Activated T-helper 1 cell treated with anti-CD3 and anti-CD28 coated beads, Interleukin-12 subunit alpha, Interleukin-12 subunit beta, Interleukin-2, Interleukin-4 antibody, amounts not matched to agents 30 ng/mL and 10 ng/mL and 1 ng/mL, durations not matched to agents 14 hours and 24 hours and 36 hours (primary cell): ENCODE data around the gene SLC35D1. TPM values are rescaled to one million over a fixed set of nuclear protein-coding genes. Genes with fewer than 3 reads are reported as not detected.

ENCODE experiments used
- DNase-seq: peaks from one replicate; pipeline ENCODE4 v3.0.0; 2021; ENCODE audit warnings: low spot score
- H3K27ac Mint-ChIP-seq: one replicate; pipeline ENCODE4 v1.8.0; 2021; ENCODE audit warnings: mild to moderate bottlenecking, mixed read lengths
- H3K27me3 Mint-ChIP-seq: one replicate; pipeline ENCODE4 v1.8.0; 2022; ENCODE audit warnings: mild to moderate bottlenecking, moderate library complexity, mixed read lengths; ENCODE audit not compliant: insufficient read depth
- H3K36me3 Mint-ChIP-seq: one replicate; pipeline ENCODE4 v1.8.0; 2021; ENCODE audit warnings: low read depth, mixed read lengths
- H3K4me1 Mint-ChIP-seq: one replicate; pipeline ENCODE4 v1.8.0; 2021; ENCODE audit warnings: low read depth, mixed read lengths
- H3K4me3 Mint-ChIP-seq: one replicate; pipeline ENCODE4 v1.8.0; 2021; ENCODE audit warnings: mild to moderate bottlenecking, moderate library complexity, mixed read lengths
- H3K9me3 Mint-ChIP-seq: one replicate; pipeline ENCODE4 v1.8.0; 2021; ENCODE audit warnings: mixed read lengths
- intact Hi-C: fragments of 100-400 bp; cut with micrococcal nuclease; formaldehyde crosslinking; loops from one replicate; pipeline ENCODE4 v1.15.1; 2024
- total RNA-seq: library from RNA; stranded (reverse); gene quantifications from 2 replicates; pipeline ENCODE4 v1.2.3, GENCODE V29; 2022

The SLC35D1 gene
- total RNA-seq, 1 donor from 2014 or later, result 20.5 TPM

- H3K36me3 Mint-ChIP-seq, result peaks cover 56% of the 10 kb centered on the region
- no peak for DNase-seq
- H3K27me3 Mint-ChIP-seq, result no peaks in the 10 kb centered on the region
- H3K9me3 Mint-ChIP-seq, result peaks cover 20% of the 10 kb centered on the region
- no peak overlapping the region for H3K27ac Mint-ChIP-seq
- H3K4me3 Mint-ChIP-seq, result no peak overlapping the region
- intact Hi-C loops, result no loop called here
- peaks cover 7% of the 10 kb centered on the region for H3K4me1 Mint-ChIP-seq
Observed at GRCh38 chr1:67031859-67032247, 22.1 kb downstream of the SLC35D1 start.

GRCh38 chr1:67031121-67031858, 22.7 kb downstream of the SLC35D1 start:
- Mint-ChIP-seq H3K4me3 (no peak overlapping the region), H3K9me3 (peaks cover 14% of the 10 kb centered on the region), H3K27ac (no peak overlapping the region), H3K4me1 (peaks cover 5% of the 10 kb centered on the region), H3K36me3 (peaks cover 51% of the 10 kb centered on the region), H3K27me3 (no peaks in the 10 kb centered on the region)
- no peak for DNase-seq
- intact Hi-C loops, result no loop called here

- Mint-ChIP-seq H3K4me3 (no peak overlapping the region), H3K27ac (no peak overlapping the region), H3K9me3 (peaks cover 3% of the 10 kb centered on the region), H3K27me3 (no peaks in the 10 kb centered on the region), H3K36me3 (peaks cover 41% of the 10 kb centered on the region), H3K4me1 (peaks cover 5% of the 10 kb centered on the region)
- no peak for DNase-seq
- intact Hi-C loops, result no loop called here
Observed at GRCh38 chr1:67029472-67029871, 24.5 kb downstream of the SLC35D1 start.

GRCh38 chr1:67020765-67021164, 33.2 kb downstream of the SLC35D1 start:
- intact Hi-C loops, result no loop called here
- no peak overlapping the region for H3K4me3 Mint-ChIP-seq

DNA sequence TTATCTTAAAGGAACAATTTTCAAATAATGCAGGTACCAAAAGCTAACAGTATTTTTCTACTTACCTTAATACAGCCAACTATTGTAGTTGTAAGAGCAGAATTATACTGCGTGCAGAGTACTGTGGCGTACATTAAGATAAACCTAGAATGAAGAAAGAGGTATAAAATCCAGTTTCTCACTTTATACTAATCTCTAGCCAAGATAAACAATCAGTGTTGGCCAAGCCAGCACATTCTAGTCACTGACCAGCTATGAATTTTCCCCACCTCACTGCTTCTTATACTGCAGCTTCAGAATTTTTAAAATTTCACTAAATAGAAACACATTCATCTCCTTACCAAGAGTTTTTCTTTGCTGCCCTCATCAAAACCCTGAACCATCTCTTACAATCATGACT, 33.6 kb downstream of the SLC35D1 start:
- no peak overlapping the region for H3K27ac Mint-ChIP-seq
- no peak for DNase-seq
- no peak overlapping the region for H3K4me3 Mint-ChIP-seq
- intact Hi-C loops, result no loop called here
- peaks cover 9% of the 10 kb centered on the region for H3K4me1 Mint-ChIP-seq
- H3K36me3 Mint-ChIP-seq, result peaks cover 35% of the 10 kb centered on the region
- H3K27me3 Mint-ChIP-seq, result no peaks in the 10 kb centered on the region
- H3K9me3 Mint-ChIP-seq, result no peaks in the 10 kb centered on the region

More at GRCh38 chr1:67020765-67021164, 33.2 kb downstream of the SLC35D1 start:
- no peaks in the 10 kb centered on the region for H3K9me3 Mint-ChIP-seq
- H3K27ac Mint-ChIP-seq, result no peak overlapping the region
- H3K36me3 Mint-ChIP-seq, result peaks cover 36% of the 10 kb centered on the region
- peaks cover 9% of the 10 kb centered on the region for H3K4me1 Mint-ChIP-seq
- DNase-seq, result no peak
- no peaks in the 10 kb centered on the region for H3K27me3 Mint-ChIP-seq

GRCh38 chr1:67019600-67020136, 34.3 kb downstream of the SLC35D1 start:
- Mint-ChIP-seq H3K27ac (peak overlapping the region; percentile 2), H3K27me3 (no peaks in the 10 kb centered on the region), H3K4me3 (no peak overlapping the region), H3K9me3 (no peaks in the 10 kb centered on the region), H3K36me3 (peaks cover 30% of the 10 kb centered on the region), H3K4me1 (peaks cover 9% of the 10 kb centered on the region)
- DNase-seq, result no peak
- intact Hi-C loops, result no loop called here

GRCh38 chr1:67019121-67019520, 34.8 kb downstream of the SLC35D1 start:
- Mint-ChIP-seq H3K36me3 (peaks cover 27% of the 10 kb centered on the region), H3K9me3 (no peaks in the 10 kb centered on the region), H3K27me3 (no peaks in the 10 kb centered on the region), H3K4me1 (peaks cover 9% of the 10 kb centered on the region), H3K27ac (no peak overlapping the region), H3K4me3 (no peak overlapping the region)
- intact Hi-C loops, result no loop called here
- DNase-seq, result no peak

DNA sequence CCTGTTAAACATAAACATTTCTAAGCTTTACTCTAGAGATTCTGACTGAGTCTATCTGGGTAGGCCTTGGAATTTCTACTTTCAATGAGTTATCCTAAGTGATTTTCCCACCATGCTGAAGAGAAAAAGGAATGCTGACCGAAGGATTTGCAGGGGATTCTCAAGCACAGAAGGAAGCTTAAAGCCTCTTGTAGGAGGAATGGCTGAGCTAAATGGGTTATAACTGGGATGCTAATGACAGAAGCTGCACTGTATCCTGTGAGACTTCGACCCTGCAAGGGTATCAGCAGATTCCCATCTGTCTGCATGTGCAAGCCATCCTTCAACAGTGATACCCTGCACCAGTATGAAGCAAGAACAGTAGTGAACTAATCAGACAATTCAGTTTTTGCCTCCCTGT, 35.4 kb downstream of the SLC35D1 start:
- no peak overlapping the region for H3K4me3 Mint-ChIP-seq
- no peak for DNase-seq
- peaks cover 15% of the 10 kb centered on the region for H3K4me1 Mint-ChIP-seq
- peaks cover 30% of the 10 kb centered on the region for H3K36me3 Mint-ChIP-seq
- intact Hi-C loops, result no loop called here
- no peaks in the 10 kb centered on the region for H3K9me3 Mint-ChIP-seq
- no peaks in the 10 kb centered on the region for H3K27me3 Mint-ChIP-seq
- H3K27ac Mint-ChIP-seq, result no peak overlapping the region

- Mint-ChIP-seq H3K36me3 (peaks cover 37% of the 10 kb centered on the region), H3K27ac (no peak overlapping the region), H3K27me3 (no peaks in the 10 kb centered on the region), H3K9me3 (no peaks in the 10 kb centered on the region), H3K4me3 (no peak overlapping the region), H3K4me1 (peaks cover 9% of the 10 kb centered on the region)
- DNase-seq, result no peak
- intact Hi-C loops, result no loop called here
Observed at GRCh38 chr1:67013573-67013972, 40.4 kb downstream of the SLC35D1 start.

DNA sequence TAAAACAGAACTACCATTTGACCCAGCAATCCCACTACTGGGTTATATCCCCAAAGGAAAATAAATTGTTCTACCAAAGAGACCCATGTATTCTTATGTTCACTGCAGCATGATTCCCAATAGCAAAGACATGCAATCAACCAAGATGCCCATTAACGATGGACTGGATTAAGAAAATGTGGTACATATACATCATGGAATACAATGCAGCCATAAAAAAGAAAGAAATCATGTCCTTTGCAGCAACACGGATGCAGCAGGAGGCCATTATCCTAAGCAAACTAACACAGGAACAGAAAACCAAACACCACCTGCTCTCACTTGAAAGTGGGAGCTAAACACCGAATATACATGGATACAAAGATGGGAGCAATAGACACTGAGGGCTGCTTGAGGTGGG, 44.2 kb downstream of the SLC35D1 start:
- Mint-ChIP-seq H3K4me3 (no peak overlapping the region), H3K36me3 (peaks cover 43% of the 10 kb centered on the region), H3K4me1 (peaks cover 9% of the 10 kb centered on the region), H3K9me3 (no peaks in the 10 kb centered on the region), H3K27me3 (no peaks in the 10 kb centered on the region), H3K27ac (no peak overlapping the region)
- intact Hi-C loops, result no loop called here
- DNase-seq, result no peak

GRCh38 chr1:67005068-67005467, 48.9 kb downstream of the SLC35D1 start:
- Mint-ChIP-seq H3K9me3 (no peaks in the 10 kb centered on the region), H3K36me3 (peaks cover 37% of the 10 kb centered on the region), H3K4me3 (no peak overlapping the region), H3K4me1 (peaks cover 4% of the 10 kb centered on the region), H3K27ac (no peak overlapping the region), H3K27me3 (no peaks in the 10 kb centered on the region)
- intact Hi-C loops, result no loop called here
- no peak for DNase-seq

DNA sequence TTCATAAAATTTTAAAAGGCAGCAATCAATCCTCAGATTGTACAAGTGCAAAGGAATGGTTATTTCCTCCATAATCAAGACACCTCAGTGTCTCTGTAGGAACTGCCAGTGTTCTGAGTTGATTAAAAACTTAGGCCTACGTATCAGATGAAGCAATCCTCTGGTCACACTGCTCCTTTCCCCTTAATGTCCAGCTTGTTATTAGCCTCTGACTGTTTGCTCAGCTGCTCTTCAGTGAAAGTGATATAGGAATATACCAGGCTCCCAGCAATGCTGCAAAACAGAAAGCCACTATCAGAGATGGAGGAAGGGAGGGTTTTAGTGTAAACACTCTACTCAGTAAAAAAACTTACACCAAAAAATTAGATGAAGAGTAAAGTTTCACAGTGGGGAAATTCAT, 49.8 kb downstream of the SLC35D1 start:
- Mint-ChIP-seq H3K27ac (no peak overlapping the region), H3K4me1 (peaks cover 5% of the 10 kb centered on the region), H3K9me3 (no peaks in the 10 kb centered on the region), H3K36me3 (peaks cover 29% of the 10 kb centered on the region), H3K4me3 (no peak overlapping the region), H3K27me3 (no peaks in the 10 kb centered on the region)
- DNase-seq, result no peak
- intact Hi-C loops, result no loop called here

DNA sequence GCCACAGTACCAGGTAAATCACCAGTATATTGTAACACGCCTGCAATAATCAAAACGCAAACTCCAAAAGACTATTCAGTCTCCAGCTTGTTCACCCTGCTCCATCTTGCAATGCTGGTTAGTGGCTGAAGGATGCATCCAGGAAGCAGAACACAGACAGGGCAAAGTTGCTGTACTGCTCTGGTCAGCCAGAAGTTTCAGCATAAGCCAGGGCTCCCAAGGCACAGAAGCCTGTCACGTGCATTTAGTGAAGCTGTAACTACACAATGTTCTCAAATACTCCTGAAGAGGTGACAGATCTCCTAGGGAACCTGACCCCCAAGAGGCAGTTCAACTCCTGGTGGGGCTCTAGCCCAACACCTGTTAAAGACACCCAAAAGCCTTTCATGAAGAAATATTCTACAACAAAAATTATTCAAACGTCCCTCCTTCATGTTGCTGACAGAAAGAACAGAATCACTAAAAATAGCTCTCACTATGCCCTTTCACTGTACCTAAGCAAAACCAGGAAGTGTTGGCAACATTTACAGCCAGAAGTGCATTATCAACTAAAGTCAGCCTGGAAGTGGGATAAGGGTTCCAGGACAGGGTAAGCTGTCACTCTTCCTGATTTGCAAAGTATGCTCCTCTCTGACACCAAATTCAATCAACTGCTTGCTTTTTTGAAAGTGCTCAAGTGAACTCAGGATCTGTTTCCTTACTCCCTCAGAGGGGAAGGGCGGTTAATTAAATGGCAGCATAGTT, 52.1 kb downstream of the SLC35D1 start:
- H3K9me3 Mint-ChIP-seq, result no peaks in the 10 kb centered on the region
- H3K27ac Mint-ChIP-seq, result no peak overlapping the region
- intact Hi-C loops, result no loop called here
- H3K4me1 Mint-ChIP-seq, result peaks cover 13% of the 10 kb centered on the region
- no peak overlapping the region for H3K4me3 Mint-ChIP-seq
- peaks cover 25% of the 10 kb centered on the region for H3K36me3 Mint-ChIP-seq
- DNase-seq, result no peak
- no peaks in the 10 kb centered on the region for H3K27me3 Mint-ChIP-seq
